ENCODE data around the gene PPP4R4. TPM values are rescaled to one million over a fixed set of nuclear protein-coding genes. Genes with fewer than 3 reads are reported as not detected.

Gene PPP4R4
- total and polyA plus RNA-seq, 2 experiments from 2014 or later, result 3.0 to 11.1 TPM

DNA sequence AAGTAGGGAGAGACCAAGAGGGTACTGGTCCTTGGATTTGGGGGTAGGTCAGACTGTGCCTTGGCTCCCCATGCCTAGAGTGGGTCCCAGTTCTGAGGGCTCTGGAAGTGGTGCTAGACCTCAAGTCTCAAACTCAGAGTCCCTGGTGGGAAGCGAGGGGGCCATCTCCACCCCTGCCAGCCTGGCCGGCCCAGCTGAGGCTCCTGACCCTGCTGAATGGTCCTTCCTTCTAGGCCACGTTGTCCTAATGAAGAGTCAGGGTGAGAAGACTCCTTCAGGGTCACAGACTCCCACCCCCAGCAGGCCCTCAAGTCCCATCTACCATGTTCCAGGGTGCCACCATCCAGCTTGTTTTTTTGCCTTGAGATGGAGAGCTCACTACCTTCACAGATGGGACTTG lies 136.1 kb downstream of the PPP4R4 start:
- H3F3A ChIP-seq (replicated peaks; ENCODE audit: low read depth), result no peaks in the 10 kb centered on the region
- no peak overlapping the region for H3K4me3 Mint-ChIP-seq
- H3K36me3 ChIP-seq (ENCODE audit: insufficient read depth), result no peaks in the 10 kb centered on the region

DNA sequence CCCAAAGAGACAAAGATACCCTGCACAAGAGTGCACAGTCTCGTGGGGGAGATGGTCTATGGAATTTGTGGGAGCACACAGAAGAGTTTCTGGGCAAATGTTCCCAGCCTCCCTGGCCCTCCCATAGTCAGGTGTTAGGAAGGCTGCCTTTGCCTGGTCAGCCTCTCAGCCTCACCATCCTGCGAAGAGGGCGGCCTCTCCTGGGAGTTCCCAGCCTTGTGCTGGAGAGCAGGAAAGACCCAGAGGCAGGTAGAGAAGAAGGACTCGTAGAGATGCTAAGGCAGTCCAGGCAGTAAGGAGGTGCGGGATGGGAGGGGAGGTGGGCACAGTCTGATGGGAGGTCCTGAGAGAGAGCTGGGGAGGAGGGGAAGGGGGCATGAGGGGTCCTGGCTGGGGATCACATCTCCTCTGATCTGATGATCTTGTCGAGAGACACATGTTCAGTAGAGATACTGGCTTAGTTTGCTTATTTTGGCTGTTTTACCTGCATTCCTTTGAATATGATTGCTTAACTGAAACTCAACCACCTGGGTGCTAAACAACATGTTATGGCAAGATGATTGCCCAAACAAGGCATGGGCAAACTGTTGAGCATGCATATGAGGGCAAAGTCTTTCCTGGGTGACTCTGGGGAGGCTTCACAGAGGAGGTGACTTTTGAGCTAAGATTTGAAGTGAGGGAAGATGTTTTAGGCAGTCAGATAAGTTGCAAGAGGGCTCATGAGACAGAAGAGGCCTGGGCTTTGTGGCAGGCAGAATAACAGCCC lies 138.5 kb downstream of the PPP4R4 start:
- DNase-seq (ENCODE audit: low spot score), result no peak
- Mint-ChIP-seq H3K27ac (no peak overlapping the region), H3K4me1 (no peaks in the 10 kb centered on the region), H3K36me3 (ENCODE audit: low read depth) (peaks cover 7% of the 10 kb centered on the region), H3K27me3 (ENCODE audit: insufficient read depth, low read depth, poor library complexity) (peaks cover 7% of the 10 kb centered on the region), H3K9me3 (peaks cover 17% of the 10 kb centered on the region), H3K4me3 (no peak overlapping the region)
- no peaks in the 10 kb centered on the region for H4K20me1 ChIP-seq (replicated peaks; ENCODE audit: insufficient read depth)
- no peaks in the 10 kb centered on the region for H3F3A ChIP-seq (replicated peaks; ENCODE audit: low read depth)
- no peak for ATAC-seq
- H3K4me1 ChIP-seq (ENCODE audit: insufficient read depth), result no peaks in the 10 kb centered on the region
- no peak overlapping the region for H3K27ac ChIP-seq (ENCODE audit: low read depth)
- no peaks in the 10 kb centered on the region for H3K79me2 ChIP-seq (replicated peaks; ENCODE audit: insufficient read depth)
- TF ChIP-seq, protein P1, sequence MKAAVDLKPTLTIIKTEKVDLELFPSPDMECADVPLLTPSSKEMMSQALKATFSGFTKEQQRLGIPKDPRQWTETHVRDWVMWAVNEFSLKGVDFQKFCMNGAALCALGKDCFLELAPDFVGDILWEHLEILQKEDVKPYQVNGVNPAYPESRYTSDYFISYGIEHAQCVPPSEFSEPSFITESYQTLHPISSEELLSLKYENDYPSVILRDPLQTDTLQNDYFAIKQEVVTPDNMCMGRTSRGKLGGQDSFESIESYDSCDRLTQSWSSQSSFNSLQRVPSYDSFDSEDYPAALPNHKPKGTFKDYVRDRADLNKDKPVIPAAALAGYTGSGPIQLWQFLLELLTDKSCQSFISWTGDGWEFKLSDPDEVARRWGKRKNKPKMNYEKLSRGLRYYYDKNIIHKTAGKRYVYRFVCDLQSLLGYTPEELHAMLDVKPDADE (IDR thresholded peaks at IDR 0.05), result no peak
- TF ChIP-seq POLR2AphosphoS5 (IDR thresholded peaks at IDR 0.05; ENCODE audit: low read depth), result no peak
- no peak for TF ChIP-seq NANOG (IDR thresholded peaks at IDR 0.05; ENCODE audit: borderline replicate concordance)
- TF ChIP-seq ZNF331 (CRISPR knock-in tag; IDR thresholded peaks at IDR 0.05; ENCODE audit: low read depth), result no peak
- no peak for TF ChIP-seq JUNB (IDR thresholded peaks at IDR 0.05; ENCODE audit: unreplicated experiment)
- TF ChIP-seq STAT1 (IDR thresholded peaks at IDR 0.05; ENCODE audit: unreplicated experiment), result no peak
- H3K4me3 ChIP-seq, result no peak overlapping the region
- no peaks in the 10 kb centered on the region for H3K9me2 ChIP-seq (ENCODE audit: insufficient read depth)
- H3K27me3 ChIP-seq (ENCODE audit: insufficient read depth), result no peaks in the 10 kb centered on the region
- no peak overlapping the region for H3K4me2 ChIP-seq
- no peaks in the 10 kb centered on the region for H3K36me3 ChIP-seq (ENCODE audit: insufficient read depth)
- no peak overlapping the region for H2AFZ ChIP-seq

More for the DNA sequence above, 136.1 kb downstream of the PPP4R4 start:
- no peak for TF ChIP-seq ZNF114 (CRISPR knock-in tag; IDR thresholded peaks at IDR 0.05)
- TF ChIP-seq, protein P2, sequence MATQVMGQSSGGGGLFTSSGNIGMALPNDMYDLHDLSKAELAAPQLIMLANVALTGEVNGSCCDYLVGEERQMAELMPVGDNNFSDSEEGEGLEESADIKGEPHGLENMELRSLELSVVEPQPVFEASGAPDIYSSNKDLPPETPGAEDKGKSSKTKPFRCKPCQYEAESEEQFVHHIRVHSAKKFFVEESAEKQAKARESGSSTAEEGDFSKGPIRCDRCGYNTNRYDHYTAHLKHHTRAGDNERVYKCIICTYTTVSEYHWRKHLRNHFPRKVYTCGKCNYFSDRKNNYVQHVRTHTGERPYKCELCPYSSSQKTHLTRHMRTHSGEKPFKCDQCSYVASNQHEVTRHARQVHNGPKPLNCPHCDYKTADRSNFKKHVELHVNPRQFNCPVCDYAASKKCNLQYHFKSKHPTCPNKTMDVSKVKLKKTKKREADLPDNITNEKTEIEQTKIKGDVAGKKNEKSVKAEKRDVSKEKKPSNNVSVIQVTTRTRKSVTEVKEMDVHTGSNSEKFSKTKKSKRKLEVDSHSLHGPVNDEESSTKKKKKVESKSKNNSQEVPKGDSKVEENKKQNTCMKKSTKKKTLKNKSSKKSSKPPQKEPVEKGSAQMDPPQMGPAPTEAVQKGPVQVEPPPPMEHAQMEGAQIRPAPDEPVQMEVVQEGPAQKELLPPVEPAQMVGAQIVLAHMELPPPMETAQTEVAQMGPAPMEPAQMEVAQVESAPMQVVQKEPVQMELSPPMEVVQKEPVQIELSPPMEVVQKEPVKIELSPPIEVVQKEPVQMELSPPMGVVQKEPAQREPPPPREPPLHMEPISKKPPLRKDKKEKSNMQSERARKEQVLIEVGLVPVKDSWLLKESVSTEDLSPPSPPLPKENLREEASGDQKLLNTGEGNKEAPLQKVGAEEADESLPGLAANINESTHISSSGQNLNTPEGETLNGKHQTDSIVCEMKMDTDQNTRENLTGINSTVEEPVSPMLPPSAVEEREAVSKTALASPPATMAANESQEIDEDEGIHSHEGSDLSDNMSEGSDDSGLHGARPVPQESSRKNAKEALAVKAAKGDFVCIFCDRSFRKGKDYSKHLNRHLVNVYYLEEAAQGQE (IDR thresholded peaks at IDR 0.05; ENCODE audit: unreplicated experiment), result no peak
- no peak for TF ChIP-seq ZNF331 (CRISPR knock-in tag; IDR thresholded peaks at IDR 0.05; ENCODE audit: low read depth)
- TF ChIP-seq NANOG (IDR thresholded peaks at IDR 0.05; ENCODE audit: borderline replicate concordance), result no peak
- no peak for TF ChIP-seq JUNB (IDR thresholded peaks at IDR 0.05; ENCODE audit: unreplicated experiment)
- TF ChIP-seq POLR2AphosphoS5 (IDR thresholded peaks at IDR 0.05; ENCODE audit: low read depth), result no peak
- H3K27me3 ChIP-seq (ENCODE audit: insufficient read depth), result no peaks in the 10 kb centered on the region
- no peak overlapping the region for H3K27ac ChIP-seq (ENCODE audit: low read depth)
- peaks cover 7% of the 10 kb centered on the region for H3K27me3 Mint-ChIP-seq (ENCODE audit: insufficient read depth, low read depth, poor library complexity)
- H3K9me3 Mint-ChIP-seq, result peaks cover 21% of the 10 kb centered on the region
- H3K4me3 ChIP-seq, result no peak overlapping the region
- peaks cover 10% of the 10 kb centered on the region for H3K36me3 Mint-ChIP-seq (ENCODE audit: low read depth)
- no peaks in the 10 kb centered on the region for H3K9me2 ChIP-seq (ENCODE audit: insufficient read depth)
- H3K27ac Mint-ChIP-seq, result no peak overlapping the region
- DNase-seq (ENCODE audit: low spot score) (no peak), ATAC-seq (no peak)
- no peak overlapping the region for H2AFZ ChIP-seq
- no peaks in the 10 kb centered on the region for H3K4me1 Mint-ChIP-seq
- H3K4me1 ChIP-seq (ENCODE audit: insufficient read depth), result no peaks in the 10 kb centered on the region
- H3K4me2 ChIP-seq, result no peak overlapping the region
- H4K20me1 ChIP-seq (replicated peaks; ENCODE audit: insufficient read depth), result no peaks in the 10 kb centered on the region
- H3K79me2 ChIP-seq (replicated peaks; ENCODE audit: insufficient read depth), result no peaks in the 10 kb centered on the region

Data from GM23338 (cell line).